H9 (cell line): ENCODE data around the gene TRAIP. TPM values are rescaled to one million over a fixed set of nuclear protein-coding genes. Genes with fewer than 3 reads are reported as not detected.
A peak's percentile ranks its signal among the peaks of the same experiment; 100 is the strongest.
"Not testable (repeated sequence)": the region's sequence is repeated elsewhere in the genome, so short reads cannot be mapped to it uniquely, and the experiment has no call there.

Source experiments
- DNase-seq: peaks from one replicate; pipeline ENCODE4 v3.0.0-alpha.2; 2017
- H2AFZ ChIP-seq: one replicate; pipeline ENCODE4 v1.6.1; 2013; ENCODE audit warnings: mild to moderate bottlenecking, low read length, control low read depth, moderate library complexity
- H2AK5ac ChIP-seq: 2 replicates; pipeline ENCODE4 v1.6.1; 2013; ENCODE audit warnings: low read length, control low read depth, mixed read lengths; ENCODE audit not compliant: insufficient read length
- H2BK120ac ChIP-seq: one replicate; pipeline ENCODE4 v1.6.1; 2013; ENCODE audit warnings: low read depth, mild to moderate bottlenecking, low read length, control low read depth, inconsistent platforms; ENCODE audit not compliant: poor library complexity, severe bottlenecking
- H2BK12ac ChIP-seq: 2 replicates; pipeline ENCODE4 v1.6.1; 2013; ENCODE audit warnings: low read length, control low read depth, mixed read lengths, low read depth; ENCODE audit not compliant: insufficient read length
- H2BK15ac ChIP-seq: 2 replicates; pipeline ENCODE4 v1.6.1; 2013; ENCODE audit warnings: low read depth, low read length, control low read depth
- H2BK20ac ChIP-seq: one replicate; pipeline ENCODE4 v1.6.1; 2013; ENCODE audit warnings: low read depth, mild to moderate bottlenecking, low read length, control low read depth, inconsistent platforms; ENCODE audit not compliant: poor library complexity, severe bottlenecking
- H2BK5ac ChIP-seq: 2 replicates; pipeline ENCODE4 v1.6.1; 2013; ENCODE audit warnings: low read length, control low read depth, mixed read lengths; ENCODE audit not compliant: insufficient read length
- H3K14ac ChIP-seq: 2 replicates; pipeline ENCODE4 v1.6.1; 2013; ENCODE audit warnings: low read length, control low read depth; ENCODE audit not compliant: insufficient read depth
- H3K18ac ChIP-seq: 2 replicates; pipeline ENCODE4 v1.6.1; 2013; ENCODE audit warnings: low read depth, mild to moderate bottlenecking, mixed read lengths, low read length, control low read depth; ENCODE audit not compliant: insufficient read length
- H3K23ac ChIP-seq: 2 replicates; pipeline ENCODE4 v1.6.1; 2013; ENCODE audit warnings: low read length, control low read depth, mixed read lengths, low read depth; ENCODE audit not compliant: insufficient read length
- H3K23me2 ChIP-seq: 2 replicates; pipeline ENCODE4 v1.6.1; 2013; ENCODE audit warnings: low read depth, mild to moderate bottlenecking, mixed read lengths, low read length, control low read depth; ENCODE audit not compliant: insufficient read length, poor library complexity, severe bottlenecking
- H3K27ac ChIP-seq: 2 replicates; pipeline ENCODE4 v1.5.1; 2013; ENCODE audit warnings: low read length, control low read depth, mixed read lengths, low read depth; ENCODE audit not compliant: insufficient read length
- H3K27me3 ChIP-seq: 2 replicates; pipeline ENCODE4 v1.6.1; 2013; ENCODE audit warnings: low read length, control low read depth, inconsistent platforms; ENCODE audit not compliant: insufficient read depth
- H3K4ac ChIP-seq: 2 replicates; pipeline ENCODE4 v1.6.1; 2013; ENCODE audit warnings: low read depth, mild to moderate bottlenecking, control low read depth, inconsistent platforms, low read length, moderate library complexity
- H3K4me1 ChIP-seq: 2 replicates; pipeline ENCODE4 v1.6.1; 2013; ENCODE audit warnings: low read length, control low read depth, inconsistent platforms; ENCODE audit not compliant: insufficient read depth
- H3K4me2 ChIP-seq: 2 replicates; pipeline ENCODE4 v1.6.1; 2013; ENCODE audit warnings: low read length, control low read depth, mixed read lengths; ENCODE audit not compliant: insufficient read length, insufficient read depth
- H3K56ac ChIP-seq: 2 replicates; pipeline ENCODE4 v1.6.1; 2013; ENCODE audit warnings: low read depth, mild to moderate bottlenecking, mixed read lengths, low read length, control low read depth; ENCODE audit not compliant: insufficient read length
- H3K79me1 ChIP-seq: 2 replicates; pipeline ENCODE4 v1.6.1; 2013; ENCODE audit warnings: low read depth, mild to moderate bottlenecking, moderate library complexity, low read length, control low read depth, inconsistent platforms; ENCODE audit not compliant: insufficient read depth, poor library complexity, severe bottlenecking
- H3K79me2 ChIP-seq: 2 replicates; pipeline ENCODE4 v1.6.1; 2013; ENCODE audit warnings: low read length, control low read depth, inconsistent platforms; ENCODE audit not compliant: insufficient read depth
- H3K9ac ChIP-seq: 2 replicates; pipeline ENCODE4 v1.6.1; 2013; ENCODE audit warnings: low read length, control low read depth, mixed read lengths; ENCODE audit not compliant: insufficient read length; ENCODE audit errors: extremely low read depth
- H3K9me3 ChIP-seq: one replicate; pipeline ENCODE4 v1.6.1; 2013; ENCODE audit warnings: low read depth, low read length, inconsistent platforms; ENCODE audit not compliant: control insufficient read depth
- H3T11ph ChIP-seq: one replicate; pipeline ENCODE4 v1.6.1; 2013; ENCODE audit warnings: mild to moderate bottlenecking, low read length, control low read depth, inconsistent platforms
- H4K20me1 ChIP-seq: one replicate; pipeline ENCODE4 v1.6.1; 2013; ENCODE audit not compliant: control insufficient read depth, insufficient read length, insufficient read depth
- H4K5ac ChIP-seq: 2 replicates; pipeline ENCODE4 v1.6.1; 2013; ENCODE audit warnings: low read depth, mild to moderate bottlenecking, mixed read lengths, low read length, control low read depth; ENCODE audit not compliant: insufficient read length
- H4K8ac ChIP-seq: replicated peaks from 2 replicates; pipeline ENCODE4 v1.6.1; 2013; ENCODE audit warnings: low read length, control low read depth, mixed read lengths, low read depth; ENCODE audit not compliant: insufficient read length
- H4K91ac ChIP-seq: 2 replicates; pipeline ENCODE4 v1.6.1; 2013; ENCODE audit warnings: low read depth, mild to moderate bottlenecking, moderate library complexity, mixed read lengths, low read length, control low read depth; ENCODE audit not compliant: insufficient read length
- H3K27ac Mint-ChIP-seq, 3 experiments: 2 replicates in 2 of 3; 3 replicates in 1 of 3; pipeline ENCODE4 v1.8.0; 2020 to 2021; ENCODE audit warnings: mixed read lengths in 3 of 3, mild to moderate bottlenecking in 1 of 3, moderate library complexity in 1 of 3
- H3K27me3 Mint-ChIP-seq: 2 replicates; pipeline ENCODE4 v1.8.0; 2021; ENCODE audit warnings: low read depth, mild to moderate bottlenecking, moderate library complexity, mixed read lengths
- H3K36me3 Mint-ChIP-seq, 3 experiments: 2 replicates in 2 of 3; 3 replicates in 1 of 3; pipeline ENCODE4 v1.8.0; 2020 to 2021; ENCODE audit warnings: low read depth in 3 of 3, mixed read lengths in 3 of 3; ENCODE audit not compliant: insufficient read depth in 1 of 3
- H3K4me1 Mint-ChIP-seq, 2 experiments: 2 replicates each; pipeline ENCODE4 v1.8.0; 2020; ENCODE audit warnings: mixed read lengths in 2 of 2
- H3K4me3 Mint-ChIP-seq, 2 experiments: 2 replicates in 1 of 2; 3 replicates in 1 of 2; pipeline ENCODE4 v1.8.0; 2020 to 2021; ENCODE audit warnings: mild to moderate bottlenecking in 2 of 2, mixed read lengths in 2 of 2, moderate library complexity in 1 of 2
- H3K9me3 Mint-ChIP-seq, 2 experiments: 2 replicates in 1 of 2; 3 replicates in 1 of 2; pipeline ENCODE4 v1.8.0; 2020; ENCODE audit warnings: mild to moderate bottlenecking in 2 of 2, mixed read lengths in 2 of 2, moderate library complexity in 1 of 2
- WGBS: extraction: QIAGEN DNeasy Blood & Tissue Kit; methylation state at CpG from one replicate; pipeline ENCODE4 v1.1.7; 2013; ENCODE audit warnings: missing lambda C conversion rate, low lambda C conversion rate, mixed read lengths; ENCODE audit not compliant: insufficient read length; ENCODE audit errors: extremely low coverage; 5-methylcytosine and 5-hydroxymethylcytosine counted together
- long read RNA-seq: library from polyadenylated mRNA; unstranded; transcript quantifications from one replicate; pipeline ENCODE4 v2.0.0, GENCODE V29; 2020
- total RNA-seq: library from RNA; stranded (reverse); gene quantifications from 2 replicates; pipeline ENCODE4 v1.2.1, GENCODE V29; 2021
- TF ChIP-seq, protein P1 (sequence below): fragments of 200-600 bp; sonication (generic); conservative IDR thresholded peaks from 3 replicates; pipeline ENCODE4 v1.8.0; 2021; ENCODE audit warnings: antibody characterized with exemption, mild to moderate bottlenecking

The TRAIP gene, protein sequence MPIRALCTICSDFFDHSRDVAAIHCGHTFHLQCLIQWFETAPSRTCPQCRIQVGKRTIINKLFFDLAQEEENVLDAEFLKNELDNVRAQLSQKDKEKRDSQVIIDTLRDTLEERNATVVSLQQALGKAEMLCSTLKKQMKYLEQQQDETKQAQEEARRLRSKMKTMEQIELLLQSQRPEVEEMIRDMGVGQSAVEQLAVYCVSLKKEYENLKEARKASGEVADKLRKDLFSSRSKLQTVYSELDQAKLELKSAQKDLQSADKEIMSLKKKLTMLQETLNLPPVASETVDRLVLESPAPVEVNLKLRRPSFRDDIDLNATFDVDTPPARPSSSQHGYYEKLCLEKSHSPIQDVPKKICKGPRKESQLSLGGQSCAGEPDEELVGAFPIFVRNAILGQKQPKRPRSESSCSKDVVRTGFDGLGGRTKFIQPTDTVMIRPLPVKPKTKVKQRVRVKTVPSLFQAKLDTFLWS
- 30.9 and 36.7 TPM in 2 replicates for total RNA-seq
- long read RNA-seq, transcript TRAIP-201 (15 exons, 2,028 nt): major isoform, 110 of 206 reads
- long read RNA-seq, partial matches to known transcripts: 30 of 206 reads
- long read RNA-seq, other reads (novel, unspliced or antisense): 66 of 206 reads

DNA sequence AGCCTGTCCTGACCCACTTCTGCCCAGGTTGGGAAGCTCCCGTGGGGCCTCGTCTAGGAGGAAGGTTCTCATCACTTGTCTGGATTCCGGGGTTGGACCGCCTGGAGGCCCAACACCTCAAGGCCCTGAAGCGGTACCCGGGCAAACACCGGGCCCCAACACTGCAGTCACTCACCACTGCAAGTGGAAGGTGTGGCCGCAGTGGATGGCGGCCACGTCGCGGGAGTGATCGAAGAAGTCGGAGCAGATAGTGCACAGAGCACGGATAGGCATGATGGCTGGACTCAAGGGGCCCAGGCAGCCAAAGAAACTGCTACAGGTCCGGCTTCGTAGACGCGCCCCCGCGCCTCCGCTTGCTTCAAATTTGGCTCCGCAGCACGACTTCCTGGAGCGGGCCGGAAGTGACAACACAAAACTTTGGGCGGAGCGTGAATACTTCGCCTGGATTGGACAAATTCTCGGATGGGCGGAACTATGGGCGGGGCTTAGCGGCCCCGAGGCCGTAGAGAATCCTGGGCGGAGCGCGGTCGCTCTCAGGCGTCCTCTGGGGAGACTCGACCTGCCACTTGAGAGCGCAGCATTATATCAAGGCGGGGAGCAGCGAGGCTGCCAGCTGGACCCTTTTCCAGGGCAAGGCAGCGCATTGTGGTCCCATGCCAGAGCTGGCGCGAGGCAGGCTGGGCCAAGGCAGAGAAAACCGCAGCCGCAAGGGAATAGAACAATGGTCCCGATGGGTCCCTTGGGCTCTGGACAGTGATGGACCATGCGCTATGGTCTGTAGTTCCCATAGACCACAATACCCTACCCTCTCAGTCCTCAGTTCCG, at the start of gene TRAIP:
TRAIP (minus strand) TSS at position 384 of the 825 bp plus-strand sequence; CDS start at position 273, 111 bp downstream.
- Histone ChIP-seq H3K79me2 (peaks cover 4% of the 10 kb centered on the region; the same call in 1 of the 2 replicates), H2BK120ac (no peak within 1 kb of the TSS), H3K18ac (no peak within 1 kb of the TSS), H3T11ph (no peak within 1 kb of the TSS), H4K5ac (no peak within 1 kb of the TSS), H3K27ac (no peak within 1 kb of the TSS), H3K9ac (peak within 1 kb of the TSS; percentile 82), H3K4me1 (no peaks in the 10 kb centered on the region), H3K23ac (no peak within 1 kb of the TSS), H2BK12ac (no peak within 1 kb of the TSS), H4K20me1 (no peaks in the 10 kb centered on the region), H4K8ac (no peak within 1 kb of the TSS), H2AK5ac (no peak within 1 kb of the TSS), H3K14ac (no peak within 1 kb of the TSS; the same call in 1 of the 2 replicates), H3K79me1 (no peaks in the 10 kb centered on the region), H2BK20ac (no peak within 1 kb of the TSS), H2AFZ (no peak within 1 kb of the TSS), H4K91ac (no peak within 1 kb of the TSS), H3K56ac (no peak within 1 kb of the TSS), H3K9me3 (no peaks in the 10 kb centered on the region), H2BK15ac (no peak within 1 kb of the TSS), H3K27me3 (no peaks in the 10 kb centered on the region), H2BK5ac (no peak within 1 kb of the TSS), H3K4me2 (peak within 1 kb of the TSS; percentile 91), H3K4ac (no peak within 1 kb of the TSS), H3K23me2 (peaks cover 3% of the 10 kb centered on the region)
- Mint-ChIP-seq H3K9me3 (no peaks in the 10 kb centered on the region), H3K36me3 (peaks cover 7 to 27% (median 18%) of the 10 kb centered on the region in 3 experiments; a peak in 6 of 7 replicates), H3K4me3 (peak within 1 kb of the TSS; percentile 97), H3K27ac (peak within 1 kb of the TSS; percentile 95 to 98 (median 96); a peak in 6 of 7 replicates), H3K27me3 (no peaks in the 10 kb centered on the region), H3K4me1 (peaks cover 8 to 10% of the 10 kb centered on the region in 2 experiments)
- DNase-seq: peak; percentile 94
- TF ChIP-seq, protein P1, sequence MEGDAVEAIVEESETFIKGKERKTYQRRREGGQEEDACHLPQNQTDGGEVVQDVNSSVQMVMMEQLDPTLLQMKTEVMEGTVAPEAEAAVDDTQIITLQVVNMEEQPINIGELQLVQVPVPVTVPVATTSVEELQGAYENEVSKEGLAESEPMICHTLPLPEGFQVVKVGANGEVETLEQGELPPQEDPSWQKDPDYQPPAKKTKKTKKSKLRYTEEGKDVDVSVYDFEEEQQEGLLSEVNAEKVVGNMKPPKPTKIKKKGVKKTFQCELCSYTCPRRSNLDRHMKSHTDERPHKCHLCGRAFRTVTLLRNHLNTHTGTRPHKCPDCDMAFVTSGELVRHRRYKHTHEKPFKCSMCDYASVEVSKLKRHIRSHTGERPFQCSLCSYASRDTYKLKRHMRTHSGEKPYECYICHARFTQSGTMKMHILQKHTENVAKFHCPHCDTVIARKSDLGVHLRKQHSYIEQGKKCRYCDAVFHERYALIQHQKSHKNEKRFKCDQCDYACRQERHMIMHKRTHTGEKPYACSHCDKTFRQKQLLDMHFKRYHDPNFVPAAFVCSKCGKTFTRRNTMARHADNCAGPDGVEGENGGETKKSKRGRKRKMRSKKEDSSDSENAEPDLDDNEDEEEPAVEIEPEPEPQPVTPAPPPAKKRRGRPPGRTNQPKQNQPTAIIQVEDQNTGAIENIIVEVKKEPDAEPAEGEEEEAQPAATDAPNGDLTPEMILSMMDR: no peak
- no CpG with 5 or more reads among the region's 52 CpGs for WGBS

DNA sequence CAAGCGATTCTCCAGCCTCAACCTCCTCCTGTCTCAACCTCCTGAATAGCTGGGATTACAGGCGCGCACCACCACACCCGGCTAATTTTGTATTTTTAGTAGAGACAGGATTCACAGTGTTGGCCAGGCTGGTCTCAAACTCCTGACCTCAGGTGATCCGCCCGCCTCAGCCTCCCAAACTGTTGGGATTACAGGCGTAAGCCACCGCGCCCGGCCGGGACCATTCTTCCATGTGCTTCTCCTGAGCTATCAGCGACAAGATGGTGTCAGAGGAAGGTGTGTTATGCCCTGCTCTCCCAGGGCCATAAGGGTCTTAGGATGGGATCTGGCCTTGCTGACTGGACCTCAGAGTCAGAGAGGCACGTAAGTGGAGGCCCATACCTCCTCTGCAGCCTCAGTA, 48.1 kb upstream of the TRAIP start:
- not testable (repeated sequence) for H3K79me1 ChIP-seq, H3K36me3 Mint-ChIP-seq, H3K23ac ChIP-seq, H3K4me1 ChIP-seq, H3K56ac ChIP-seq, H4K8ac ChIP-seq, H3K27ac ChIP-seq, H2BK12ac ChIP-seq, H3K4ac ChIP-seq, DNase-seq, H4K5ac ChIP-seq, H3T11ph ChIP-seq, H2AFZ ChIP-seq, H3K9me3 ChIP-seq, H2AK5ac ChIP-seq, H3K9ac ChIP-seq, H3K9me3 Mint-ChIP-seq, H3K4me2 ChIP-seq, H4K20me1 ChIP-seq, H3K27me3 ChIP-seq, H2BK120ac ChIP-seq, H3K27me3 Mint-ChIP-seq, H3K79me2 ChIP-seq, H4K91ac ChIP-seq, H2BK5ac ChIP-seq, H3K18ac ChIP-seq, H3K4me3 Mint-ChIP-seq, H3K23me2 ChIP-seq, H2BK15ac ChIP-seq, H2BK20ac ChIP-seq, H3K14ac ChIP-seq
- WGBS: no CpG with 5 or more reads among the region's 13 CpGs
- H3K27ac Mint-ChIP-seq: peak overlapping the region in 2 of 3 experiments; percentile 92 to 97; a peak in 2 of 7 replicates
- peaks cover 31 to 48% of the 10 kb centered on the region in 2 experiments for H3K4me1 Mint-ChIP-seq
